Chondrocyte (in vitro differentiated cells): ENCODE measurements around the gene CABP5. TPM values are rescaled to one million over a fixed set of nuclear protein-coding genes. Genes with fewer than 3 reads are reported as not detected.

Experiments
- DNase-seq: peaks from one replicate; pipeline ENCODE4 v3.0.0; 2021; ENCODE audit warnings: mixed read lengths, low spot score
- H3K27ac Mint-ChIP-seq: one replicate; pipeline ENCODE4 v1.8.0; 2021; ENCODE audit warnings: mild to moderate bottlenecking, moderate library complexity, mixed read lengths; ENCODE audit not compliant: unreplicated experiment
- H3K27me3 Mint-ChIP-seq: 2 replicates; pipeline ENCODE4 v1.8.0; 2021; ENCODE audit warnings: low read depth, mixed read lengths
- H3K36me3 Mint-ChIP-seq: 2 replicates; pipeline ENCODE4 v1.8.0; 2021; ENCODE audit warnings: low read depth, mixed read lengths
- H3K4me1 Mint-ChIP-seq: 2 replicates; pipeline ENCODE4 v1.8.0; 2021; ENCODE audit warnings: low read depth, mild to moderate bottlenecking, mixed read lengths
- H3K4me3 Mint-ChIP-seq: one replicate; pipeline ENCODE4 v1.8.0; 2021; ENCODE audit warnings: mild to moderate bottlenecking, moderate library complexity, mixed read lengths; ENCODE audit not compliant: unreplicated experiment
- H3K9me3 Mint-ChIP-seq: 2 replicates; pipeline ENCODE4 v1.8.0; 2021; ENCODE audit warnings: low read depth, mixed read lengths
- total RNA-seq: library from RNA; stranded (reverse); gene quantifications from 3 replicates; pipeline ENCODE4 v1.2.1, GENCODE V29; 2021
- TF ChIP-seq, protein P1 (sequence below): fragments of 200-600 bp; sonication (generic); IDR thresholded peaks from 2 replicates; pipeline ENCODE4 v1.5.0; 2021; ENCODE audit warnings: antibody characterized with exemption, mild to moderate bottlenecking, moderate library complexity

The CABP5 gene
- total RNA-seq, 1 donor from 2014 or later: not detected

DNA sequence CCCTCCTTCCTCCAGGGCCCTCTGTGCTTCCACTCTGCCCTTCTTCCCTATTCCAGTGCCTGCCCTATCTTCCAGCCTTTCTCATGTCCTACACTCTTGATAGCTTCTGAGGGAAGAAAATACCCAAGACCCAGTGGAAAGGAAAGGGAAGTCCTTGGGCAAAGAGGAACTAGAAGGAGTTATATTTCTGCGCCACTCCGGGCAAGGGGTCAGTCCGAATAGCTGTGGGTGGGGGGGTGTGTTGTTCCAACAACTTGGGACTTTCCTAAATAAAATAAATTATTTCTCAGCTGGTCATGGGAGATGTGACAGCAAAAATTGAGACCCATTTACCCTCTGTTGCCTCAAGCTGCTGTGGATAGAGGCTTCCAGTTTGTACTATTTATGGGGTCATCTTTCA, 23.2 kb downstream of the CABP5 start:
- no peak overlapping the region for H3K27ac Mint-ChIP-seq
- H3K4me3 Mint-ChIP-seq: no peak overlapping the region
- H3K9me3 Mint-ChIP-seq: no peaks in the 10 kb centered on the region
- TF ChIP-seq, protein P1, sequence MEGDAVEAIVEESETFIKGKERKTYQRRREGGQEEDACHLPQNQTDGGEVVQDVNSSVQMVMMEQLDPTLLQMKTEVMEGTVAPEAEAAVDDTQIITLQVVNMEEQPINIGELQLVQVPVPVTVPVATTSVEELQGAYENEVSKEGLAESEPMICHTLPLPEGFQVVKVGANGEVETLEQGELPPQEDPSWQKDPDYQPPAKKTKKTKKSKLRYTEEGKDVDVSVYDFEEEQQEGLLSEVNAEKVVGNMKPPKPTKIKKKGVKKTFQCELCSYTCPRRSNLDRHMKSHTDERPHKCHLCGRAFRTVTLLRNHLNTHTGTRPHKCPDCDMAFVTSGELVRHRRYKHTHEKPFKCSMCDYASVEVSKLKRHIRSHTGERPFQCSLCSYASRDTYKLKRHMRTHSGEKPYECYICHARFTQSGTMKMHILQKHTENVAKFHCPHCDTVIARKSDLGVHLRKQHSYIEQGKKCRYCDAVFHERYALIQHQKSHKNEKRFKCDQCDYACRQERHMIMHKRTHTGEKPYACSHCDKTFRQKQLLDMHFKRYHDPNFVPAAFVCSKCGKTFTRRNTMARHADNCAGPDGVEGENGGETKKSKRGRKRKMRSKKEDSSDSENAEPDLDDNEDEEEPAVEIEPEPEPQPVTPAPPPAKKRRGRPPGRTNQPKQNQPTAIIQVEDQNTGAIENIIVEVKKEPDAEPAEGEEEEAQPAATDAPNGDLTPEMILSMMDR: no peak
- DNase-seq: no peak
- H3K4me1 Mint-ChIP-seq: no peaks in the 10 kb centered on the region
- H3K36me3 Mint-ChIP-seq: peaks cover 2% of the 10 kb centered on the region
- peaks cover 45% of the 10 kb centered on the region for H3K27me3 Mint-ChIP-seq

DNA sequence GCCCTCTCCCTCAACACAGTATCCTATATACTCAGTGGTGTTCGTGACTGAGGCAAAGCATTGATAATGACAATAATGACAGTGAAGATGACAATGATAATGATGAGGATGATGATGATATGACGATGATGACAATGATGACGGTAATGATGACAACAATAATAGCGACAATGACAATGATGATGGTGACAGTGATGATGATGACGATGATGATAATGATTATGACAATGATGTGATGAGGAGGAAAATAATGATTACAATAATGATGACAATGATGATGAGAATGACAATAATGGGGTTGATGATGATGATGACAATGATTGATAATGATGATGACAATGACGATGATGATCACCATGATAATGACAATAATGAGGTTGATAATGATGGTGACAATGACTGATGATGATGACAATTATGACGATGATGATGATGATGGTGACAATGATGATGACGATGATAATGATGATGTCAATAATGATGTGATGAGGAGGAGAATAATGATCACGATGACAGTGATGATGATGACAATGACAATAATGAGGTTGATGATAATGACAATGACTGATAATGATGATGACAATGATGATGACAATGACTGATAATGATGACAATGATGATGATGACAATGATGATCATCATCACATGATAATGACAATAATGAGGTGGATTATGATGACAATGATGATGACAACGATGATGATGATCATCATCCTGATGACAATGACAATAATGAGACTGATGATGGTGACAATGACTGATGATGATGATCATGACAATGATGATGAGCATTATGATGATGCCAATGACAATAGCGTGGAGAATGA, 32.7 kb downstream of the CABP5 start:
- Mint-ChIP-seq H3K27me3 (peaks cover 7% of the 10 kb centered on the region), H3K4me3 (no peak overlapping the region), H3K9me3 (peaks cover 13% of the 10 kb centered on the region), H3K4me1 (no peaks in the 10 kb centered on the region), H3K36me3 (no peaks in the 10 kb centered on the region), H3K27ac (no peak overlapping the region)
- TF ChIP-seq, protein P1: no peak
- no peak for DNase-seq

GRCh38 chr19:48006762-48007161, 37.1 kb downstream of the CABP5 start:
- TF ChIP-seq, protein P1: peak; percentile 46
- Mint-ChIP-seq H3K9me3 (peaks cover 13% of the 10 kb centered on the region), H3K27me3 (peaks cover 3% of the 10 kb centered on the region), H3K4me1 (no peaks in the 10 kb centered on the region), H3K36me3 (no peaks in the 10 kb centered on the region), H3K27ac (no peak overlapping the region), H3K4me3 (no peak overlapping the region)
- no peak for DNase-seq

GRCh38 chr19:48004236-48004635, 39.6 kb downstream of the CABP5 start:
- H3K4me3 Mint-ChIP-seq: no peak overlapping the region
- H3K9me3 Mint-ChIP-seq: peaks cover 7% of the 10 kb centered on the region
- peaks cover 3% of the 10 kb centered on the region for H3K27me3 Mint-ChIP-seq
- TF ChIP-seq, protein P1: no peak
- no peak overlapping the region for H3K27ac Mint-ChIP-seq
- H3K4me1 Mint-ChIP-seq: no peaks in the 10 kb centered on the region
- no peak for DNase-seq
- no peaks in the 10 kb centered on the region for H3K36me3 Mint-ChIP-seq

DNA sequence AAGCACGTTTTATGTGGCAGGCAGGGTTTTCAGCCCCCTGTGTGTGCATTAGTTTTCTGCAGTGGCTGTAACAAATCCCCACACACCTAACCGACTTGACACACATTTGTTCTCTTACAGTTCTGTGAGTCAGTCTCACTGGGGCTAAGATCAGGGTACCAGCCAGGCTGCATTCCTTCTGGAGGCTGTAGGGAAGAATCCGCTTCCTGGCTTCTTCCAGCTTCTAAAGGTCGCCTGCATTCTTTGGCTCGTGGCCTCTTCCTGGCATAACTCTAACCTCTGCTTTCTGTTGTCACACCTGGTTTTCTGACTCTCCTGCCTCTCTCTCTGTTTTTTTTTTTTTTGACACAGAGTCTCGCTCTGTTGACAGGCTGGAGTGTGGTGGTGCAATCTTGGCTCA, 43.0 kb downstream of the CABP5 start:
- H3K36me3 Mint-ChIP-seq: no peaks in the 10 kb centered on the region
- DNase-seq: no peak
- H3K27ac Mint-ChIP-seq: no peak overlapping the region
- H3K27me3 Mint-ChIP-seq: peaks cover 10% of the 10 kb centered on the region
- peaks cover 3% of the 10 kb centered on the region for H3K9me3 Mint-ChIP-seq
- H3K4me1 Mint-ChIP-seq: no peaks in the 10 kb centered on the region
- no peak overlapping the region for H3K4me3 Mint-ChIP-seq
- TF ChIP-seq, protein P1: no peak
